K562 (cell line): ENCODE data around the gene HHATL. TPM values are rescaled to one million over a fixed set of nuclear protein-coding genes. Genes with fewer than 3 reads are reported as not detected.

Experiments
- BMI1 ChIP-seq: fragments of 150-350 bp; IDR thresholded peaks from 2 replicates; pipeline ENCODE4 v1.6.1; 2014; ENCODE audit warnings: low read length
- BRCA1 ChIP-seq, 2 experiments: fragments of 450-650 bp in 1 of 2; sonication (generic) in 1 of 2; formaldehyde crosslinking in 1 of 2; IDR thresholded peaks; 2 replicates each; pipeline versions ENCODE4 v1.5.0 to v1.6.1; 2017 to 2020; ENCODE audit warnings: mild to moderate bottlenecking in 1 of 2, missing genetic modification reagents in 1 of 2
- CBX8 ChIP-seq: fragments of 200-600 bp; sonication (generic); IDR thresholded peaks from 2 replicates; pipeline ENCODE4 v1.6.1; 2012; ENCODE audit warnings: borderline replicate concordance, mixed run types, low read depth, mild to moderate bottlenecking, moderate library complexity, mixed read lengths, low read length, control low read depth, inconsistent platforms; ENCODE audit not compliant: poor library complexity, severe bottlenecking; ENCODE audit errors: extremely low read depth
- DIDO1 ChIP-seq: fragments of 450-650 bp; IDR thresholded peaks from 2 replicates; pipeline ENCODE4 v1.6.1; 2016; ENCODE audit warnings: low read depth, missing biosample characterization, missing genetic modification characterization
- FOXP4 ChIP-seq: sonication (generic); formaldehyde crosslinking; IDR thresholded peaks from 2 replicates; pipeline ENCODE4 v1.8.0; 2022; ENCODE audit warnings: mild to moderate bottlenecking, missing genetic modification reagents, borderline replicate concordance
- ID3 ChIP-seq, 2 experiments: fragments of 250-450 bp in 1 of 2; fragments of 450-650 bp in 1 of 2; sonication (Bioruptor Pico) in 1 of 2; IDR thresholded peaks; 2 replicates each; pipeline versions ENCODE4 v1.6.1 to v1.8.0; 2016 to 2021; ENCODE audit warnings: mild to moderate bottlenecking in 2 of 2, moderate library complexity in 2 of 2, missing compliant biosample characterization in 1 of 2, missing genetic modification characterization in 1 of 2
- MCM2 ChIP-seq: fragments of 450-650 bp; IDR thresholded peaks from 2 replicates; pipeline ENCODE4 v1.6.1; 2017; ENCODE audit warnings: low read depth, mild to moderate bottlenecking
- NONO ChIP-seq, 2 experiments: fragments of 200-400 bp in 1 of 2; fragments of 450-650 bp in 1 of 2; formaldehyde crosslinking in 1 of 2; IDR thresholded peaks; 2 replicates each; pipeline ENCODE4 v1.6.1; 2017; ENCODE audit warnings: low read depth in 2 of 2, mild to moderate bottlenecking in 2 of 2, moderate library complexity in 2 of 2, low read length in 1 of 2
- NR3C1 ChIP-seq: sonication (generic); formaldehyde crosslinking; IDR thresholded peaks from 2 replicates; pipeline ENCODE4 v1.8.1; 2022; ENCODE audit warnings: missing genetic modification reagents
- OTX1 ChIP-seq: fragments of 450-650 bp; formaldehyde crosslinking; IDR thresholded peaks from 2 replicates; pipeline ENCODE4 v1.4.0; 2022; ENCODE audit warnings: mild to moderate bottlenecking
- PML ChIP-seq: IDR thresholded peaks from 2 replicates; pipeline ENCODE4 v1.6.1; 2012; ENCODE audit warnings: low read length, inconsistent platforms
- SOX6 ChIP-seq: fragments of 450-650 bp; IDR thresholded peaks from 2 replicates; pipeline ENCODE4 v1.6.1; 2014; ENCODE audit warnings: mild to moderate bottlenecking
- ZBTB11 ChIP-seq, 3 experiments: fragments of 200-800 bp in 1 of 3; fragments of 250-450 bp in 1 of 3; fragments of 450-650 bp in 1 of 3; sonication (Bioruptor Pico) in 1 of 3; sonication (Bioruptor generic) in 1 of 3; formaldehyde crosslinking in 1 of 3; IDR thresholded peaks; 2 replicates each; pipeline versions ENCODE4 v1.6.1 to v1.8.0; 2016 to 2022; ENCODE audit warnings: mild to moderate bottlenecking in 2 of 3, missing genetic modification characterization in 2 of 3, missing compliant biosample characterization in 1 of 3, moderate library complexity in 1 of 3
- ZBTB8A ChIP-seq: fragments of 450-650 bp; IDR thresholded peaks from 2 replicates; pipeline ENCODE4 v1.6.1; 2018; ENCODE audit warnings: mild to moderate bottlenecking, moderate library complexity; ENCODE audit not compliant: partially characterized antibody
- ZNF12 ChIP-seq: sonication (generic); formaldehyde crosslinking; IDR thresholded peaks from 2 replicates; pipeline ENCODE4 v1.4.0; 2020; ENCODE audit warnings: mild to moderate bottlenecking, missing genetic modification reagents
- ZNF239 ChIP-seq: fragments of 250-450 bp; sonication (Bioruptor Pico); IDR thresholded peaks from 2 replicates; pipeline ENCODE4 v1.4.0; 2020; ENCODE audit warnings: mild to moderate bottlenecking
- ZNF253 ChIP-seq: fragments of 250-450 bp; sonication (Bioruptor Pico); conservative IDR thresholded peaks from 2 replicates; pipeline ENCODE4 v1.6.1; 2021; ENCODE audit warnings: mild to moderate bottlenecking
- ZNF280B ChIP-seq: fragments of 250-450 bp; sonication (Bioruptor Pico); IDR thresholded peaks from 2 replicates; pipeline ENCODE4 v1.5.1; 2021; ENCODE audit warnings: mild to moderate bottlenecking
- polyA plus RNA-seq, 8 experiments: library from polyadenylated mRNA; depleted of rRNA in 4 of 8; stranded (reverse) in 5 of 8; unstranded in 3 of 8; fragments of >200 nt; fragmentation: Nextera tagmentation in 2 of 8; fragmentation: Illumina TruSeq in 1 of 8; extraction: Ambion mirVana in 2 of 8; extraction: Trizol in 1 of 8; gene quantifications; 2 replicates each; pipeline versions ENCODE4 v1.2.1 to v1.2.3, GENCODE V29; 2011 to 2014; ENCODE audit warnings: inconsistent platforms in 1 of 8, missing spikeins in 1 of 8
- total RNA-seq, 7 experiments: library from RNA; depleted of rRNA in 6 of 7; stranded (reverse); fragments of >200 nt in 6 of 7; fragmentation: Illumina TruSeq in 2 of 7; extraction: Trizol in 2 of 7; gene quantifications; 2 replicates each; pipeline versions ENCODE4 v1.2.1 to v1.2.3, GENCODE V29; 2011 to 2021; ENCODE audit warnings: low replicate concordance in 1 of 7

The HHATL gene
- total and polyA plus RNA-seq, 9 of the 15 experiments (the other 6 are each of a cell fraction or from before 2014, with no cell fraction given): not detected

- TF ChIP-seq BMI1: no peak
- no peak for TF ChIP-seq NR3C1 (CRISPR knock-in tag)
- TF ChIP-seq ZNF239 (CRISPR knock-in tag): no peak
- no peak for TF ChIP-seq DIDO1 (tag)
- TF ChIP-seq SOX6: peak; percentile 39
- TF ChIP-seq ZBTB11 (CRISPR knock-in tag; IDR thresholded peaks at IDR 0.05): no peak
- no peak for TF ChIP-seq ZNF12 (CRISPR knock-in tag)
- TF ChIP-seq NONO (IDR thresholded peaks at IDR 0.05; ENCODE audit: low read depth in 2 of 2, low read length in 1 of 2): no peak
- no peak for TF ChIP-seq FOXP4 (CRISPR knock-in tag)
- TF ChIP-seq PML: no peak
- no peak for TF ChIP-seq OTX1
- TF ChIP-seq BRCA1 (IDR thresholded peaks at IDR 0.05): no peak
- TF ChIP-seq BRCA1 (CRISPR knock-in tag; IDR thresholded peaks at IDR 0.05): no peak
- no peak for TF ChIP-seq ID3 (CRISPR knock-in tag; IDR thresholded peaks at IDR 0.05)
- no peak for TF ChIP-seq ID3 (tag; IDR thresholded peaks at IDR 0.05)
- TF ChIP-seq ZNF280B (CRISPR knock-in tag): no peak
- TF ChIP-seq ZNF253: no peak
- TF ChIP-seq CBX8: no peak
- no peak for TF ChIP-seq ZBTB8A
- no peak for TF ChIP-seq MCM2
Measured at GRCh38 chr3:42683875-42684598, 18.6 kb downstream of the HHATL start (continued).
